Measurements from ENCODE around the gene SDK2. TPM values are rescaled to one million over a fixed set of nuclear protein-coding genes. Genes with fewer than 3 reads are reported as not detected.

The SDK2 gene
- total and polyA plus RNA-seq, 2 of the 4 experiments (the other 2 are of a cell fraction): under 0.01 to 0.03 TPM

GRCh38 chr17:73315471-73315870 lies 328.8 kb downstream of the SDK2 start:
- H2BK20ac ChIP-seq (ENCODE audit: low read depth, low read length): no peak overlapping the region
- H3K4me2 ChIP-seq (ENCODE audit: low read depth, low read length): no peak overlapping the region
- WGBS, 2 experiments (ENCODE audit: extremely low coverage in 2 of 2, insufficient read length in 1 of 2): no CpG with 5 or more reads among the region's 5 CpGs
- no peak overlapping the region for H2AK9ac ChIP-seq (replicated peaks; ENCODE audit: low read depth, low read length, poor library complexity)
- 0 out of 2 replicates have a peak, but pooled peaks cover 3% of the 10 kb centered on the region for H4K20me1 ChIP-seq (ENCODE audit: insufficient read depth, low read length)
- no peak overlapping the region for H3K18ac ChIP-seq (ENCODE audit: low read depth, low read length)
- H2BK5ac ChIP-seq (ENCODE audit: low read depth, low read length, poor library complexity, severe bottlenecking): no peak overlapping the region
- H3K23ac ChIP-seq (ENCODE audit: low read depth, low read length): no peak overlapping the region
- no peak overlapping the region for H2BK15ac ChIP-seq (ENCODE audit: low read depth, low read length)
- no peak overlapping the region for H3K4ac ChIP-seq (ENCODE audit: low read depth, low read length)
- peaks cover 9% of the 10 kb centered on the region for H3K4me1 ChIP-seq (ENCODE audit: control insufficient read depth, insufficient read depth, low read length)
- peaks cover 0 to 3% of the 10 kb centered on the region in 2 experiments; a peak in 1 of 4 replicates for H3K79me1 ChIP-seq (ENCODE audit: low read depth in 1 of 2, low read length in 2 of 2)
- ChIA-PET POLR2A (ENCODE audit: unreplicated experiment) (no interaction called here), CTCF (no interaction called here)
- H3K4me3 ChIP-seq (ENCODE audit: insufficient read depth, low read depth, low read length): no peak overlapping the region
- DNase-seq: no peak
- no peak overlapping the region for H3K9ac ChIP-seq (ENCODE audit: low read depth, low read length)
- intact Hi-C loops (cut with micrococcal nuclease): no loop called here
- H4K5ac ChIP-seq (ENCODE audit: low read depth, low read length): no peak overlapping the region
- H4K8ac ChIP-seq (ENCODE audit: low read depth in 2 of 2, low read length in 2 of 2): no peak overlapping the region
- no peak overlapping the region for H3K56ac ChIP-seq (ENCODE audit: extremely low read depth, insufficient read depth, low read length)
- no peak overlapping the region for H2BK120ac ChIP-seq (ENCODE audit: low read depth, low read length)
- BruUV-seq (replicated peaks): no TSS peak
- no peaks in the 10 kb centered on the region for H3K36me3 ChIP-seq (ENCODE audit: control insufficient read depth, insufficient read depth, low read length)
- no peak for ATAC-seq (ENCODE audit: low read depth)
- in situ Hi-C loops (cut with MboI; ENCODE audit: low sequenced_read_pairs): no loop called here
- no peak overlapping the region for H3K27ac ChIP-seq (ENCODE audit: insufficient read depth, low read length)
- dilution Hi-C loops (cut with HindIII; ENCODE audit: low sequenced_read_pairs, unreplicated experiment): no loop called here
- H3K14ac ChIP-seq (replicated peaks; ENCODE audit: low read depth, low read length): no peak overlapping the region
- TF ChIP-seq SMC3 (IDR thresholded peaks at IDR 0.05; ENCODE audit: low read depth, low read length) (no peak), RCOR1 (IDR thresholded peaks at IDR 0.05; ENCODE audit: insufficient replicate concordance, low read length) (no peak), MAZ (IDR thresholded peaks at IDR 0.05; ENCODE audit: borderline replicate concordance, low read depth, low read length) (no peak), MXI1 (IDR thresholded peaks at IDR 0.05; ENCODE audit: borderline replicate concordance, low read depth, low read length) (no peak), BHLHE40 (IDR thresholded peaks at IDR 0.05; ENCODE audit: low read depth, low read length) (no peak), USF2 (IDR thresholded peaks at IDR 0.05; ENCODE audit: low read depth, low read length) (no peak), CHD1 (IDR thresholded peaks at IDR 0.05; ENCODE audit: low read depth, low read length) (no peak), RAD21 (IDR thresholded peaks at IDR 0.05; ENCODE audit: low read length) (no peak), CTCF (conservative IDR thresholded peaks at IDR 0.05; ENCODE audit: low read depth, low read length) (no peak), CEBPB (IDR thresholded peaks at IDR 0.05; ENCODE audit: low read depth, low read length) (no peak), FOS (IDR thresholded peaks at IDR 0.05; ENCODE audit: low read depth, low read length) (no peak), NFE2L2 (IDR thresholded peaks at IDR 0.05; ENCODE audit: low read depth, low read length) (no peak), MAFK (IDR thresholded peaks at IDR 0.05; ENCODE audit: low read depth, low read length) (no peak), RFX5 (IDR thresholded peaks at IDR 0.05; ENCODE audit: low read depth, low read length) (no peak), ELK1 (IDR thresholded peaks at IDR 0.05; ENCODE audit: borderline replicate concordance, low read depth, low read length) (no peak), POLR2A (IDR thresholded peaks at IDR 0.05; ENCODE audit: low read depth, low read length) (no peak)
- H2AK5ac ChIP-seq (ENCODE audit: low read depth, low read length): no peak overlapping the region
- H2AFZ ChIP-seq (replicated peaks; ENCODE audit: low read length, poor library complexity): no peak overlapping the region
- H3K9me1 ChIP-seq (ENCODE audit: insufficient read depth, low read length): no peaks in the 10 kb centered on the region; the same call in 1 of the 2 replicates
- H3K9me3 ChIP-seq (ENCODE audit: control insufficient read depth, insufficient read depth, low read length): no peaks in the 10 kb centered on the region
- no peaks in the 10 kb centered on the region for H3K27me3 ChIP-seq (ENCODE audit: control insufficient read depth, insufficient read depth, low read length)
- H4K91ac ChIP-seq (ENCODE audit: insufficient read depth, low read depth, low read length): no peak overlapping the region
